CD4-positive, alpha-beta T cell (primary cell): ENCODE measurements around the gene SMC6. TPM values are rescaled to one million over a fixed set of nuclear protein-coding genes. Genes with fewer than 3 reads are reported as not detected.

Experiments
- ATAC-seq: fragments of 200-7000 bp; cut with Tn5 transposase; one replicate; pipeline ENCODE4 v1.10.0; 2022; ENCODE audit warnings: mild to moderate bottlenecking; ENCODE audit not compliant: poor library complexity
- CTCF ChIA-PET: fragments of 350-600 bp; sonication (Branson Sonifier 250); formaldehyde crosslinking; loops from one replicate; lab custom pipeline; 2021; ENCODE audit warnings: antibody characterized with exemption, inconsistent platforms; lab: Charles Lee
- POLR2A ChIA-PET: fragments of 350-600 bp; sonication (Branson Sonifier 250); formaldehyde crosslinking; loops from one replicate; lab custom pipeline; 2021; ENCODE audit warnings: antibody characterized with exemption, inconsistent platforms; lab: Charles Lee
- DNase-seq, 14 experiments: peaks; one replicate each; pipeline ENCODE4 v3.0.0-alpha.2; 2013 to 2020; ENCODE audit warnings: mixed read lengths in 2 of 14
- H3K27ac ChIP-seq, 2 donors: one replicate each; pipeline versions ENCODE4 v1.5.1 to v1.7.0; 2013; ENCODE audit warnings: low read length in 2 of 2, low read depth in 1 of 2, mild to moderate bottlenecking in 1 of 2
- H3K27me3 ChIP-seq, 2 experiments: 1 replicate in 1 of 2; 2 replicates in 1 of 2; pipeline versions ENCODE4 v1.6.1 to v1.7.0; 2013; ENCODE audit warnings: low read length in 2 of 2, control low read depth in 1 of 2, mild to moderate bottlenecking in 1 of 2, moderate library complexity in 1 of 2; ENCODE audit not compliant: insufficient read depth in 2 of 2, control insufficient read depth in 1 of 2
- H3K36me3 ChIP-seq: one replicate; pipeline ENCODE4 v1.6.1; 2013; ENCODE audit warnings: low read length, control low read depth; ENCODE audit not compliant: insufficient read depth
- H3K4me1 ChIP-seq: one replicate; pipeline ENCODE4 v1.6.1; 2013; ENCODE audit warnings: low read length, control low read depth; ENCODE audit not compliant: insufficient read depth
- H3K4me3 ChIP-seq: one replicate; pipeline ENCODE4 v1.5.1; 2013; ENCODE audit warnings: mild to moderate bottlenecking, low read length, moderate library complexity
- H3K9me3 ChIP-seq, 2 experiments: 1 replicate in 1 of 2; 2 replicates in 1 of 2; pipeline versions ENCODE4 v1.6.1 to v1.7.0; 2013; ENCODE audit warnings: low read length in 2 of 2, mild to moderate bottlenecking in 2 of 2, control low read depth in 1 of 2, moderate library complexity in 1 of 2; ENCODE audit not compliant: control insufficient read depth in 1 of 2, insufficient read depth in 1 of 2
- H3K27ac Mint-ChIP-seq: one replicate; pipeline ENCODE4 v1.8.0; 2020; ENCODE audit warnings: mixed read lengths
- H3K27me3 Mint-ChIP-seq: one replicate; pipeline ENCODE4 v1.8.0; 2021; ENCODE audit warnings: mixed read lengths
- H3K36me3 Mint-ChIP-seq: one replicate; pipeline ENCODE4 v1.8.0; 2021; ENCODE audit warnings: low read depth, mixed read lengths
- H3K4me1 Mint-ChIP-seq: one replicate; pipeline ENCODE4 v1.8.0; 2021; ENCODE audit warnings: low read depth, mixed read lengths
- H3K4me3 Mint-ChIP-seq: one replicate; pipeline ENCODE4 v1.8.0; 2020; ENCODE audit warnings: mild to moderate bottlenecking, mixed read lengths
- H3K9me3 Mint-ChIP-seq: one replicate; pipeline ENCODE4 v1.8.0; 2020; ENCODE audit warnings: mixed read lengths
- CTCF ChIP-seq: fragments of 200-600 bp; IDR thresholded peaks from one replicate; pipeline ENCODE4 v1.8.0; 2022; ENCODE audit warnings: antibody characterized with exemption, mild to moderate bottlenecking
- intact Hi-C, 2 experiments: fragments of 100-400 bp; cut with DNase I in 1 of 2; cut with micrococcal nuclease in 1 of 2; formaldehyde crosslinking; loops; one replicate each; pipeline versions ENCODE4 v1.15.1 to v1.9.0; 2023 to 2025; cut with DNase I, micrococcal nuclease
- total RNA-seq, 174 experiments: library from RNA in 2 of 174; stranded (reverse) in 2 of 174; gene quantifications; one replicate each; pipeline ENCODE4 v1.2.3 and lab custom pipeline; 2021 to 2026

The SMC6 gene
- total RNA-seq, 2 experiments from 2014 or later: 7.1 to 7.8 TPM

- Histone ChIP-seq H3K27ac (no peak overlapping the region), H3K27me3 (peaks cover 3 to 12% of the 10 kb centered on the region in 2 experiments), H3K9me3 (no peaks in the 10 kb centered on the region), H3K36me3 (no peaks in the 10 kb centered on the region), H3K4me3 (no peak overlapping the region), H3K4me1 (no peaks in the 10 kb centered on the region)
- no peaks in the 10 kb centered on the region for H3K36me3 Mint-ChIP-seq
- H3K4me3 Mint-ChIP-seq: no peak overlapping the region
- ATAC-seq: no peak
- H3K27me3 Mint-ChIP-seq: peaks cover 27% of the 10 kb centered on the region
- no peak for DNase-seq
- H3K4me1 Mint-ChIP-seq: no peaks in the 10 kb centered on the region
- TF ChIP-seq CTCF: no peak
- ChIA-PET CTCF (no interaction called here), POLR2A (no interaction called here)
- intact Hi-C loops: no loop called here
- H3K27ac Mint-ChIP-seq: no peak overlapping the region
- H3K9me3 Mint-ChIP-seq: no peaks in the 10 kb centered on the region
These were observed 46.6 kb upstream of the SMC6 start for GRCh38 chr2:17800219-17800618.

- no peak for DNase-seq
- Mint-ChIP-seq H3K27ac (no peak overlapping the region), H3K9me3 (no peaks in the 10 kb centered on the region), H3K4me3 (no peak overlapping the region), H3K27me3 (peaks cover 25% of the 10 kb centered on the region), H3K36me3 (no peaks in the 10 kb centered on the region), H3K4me1 (no peaks in the 10 kb centered on the region)
- H3K4me1 ChIP-seq: no peaks in the 10 kb centered on the region
- ChIA-PET CTCF (no interaction called here), POLR2A (no interaction called here)
- no peak overlapping the region for H3K4me3 ChIP-seq
- intact Hi-C loops: no loop called here
- H3K27ac ChIP-seq: no peak overlapping the region
- H3K36me3 ChIP-seq: no peaks in the 10 kb centered on the region
- no peak for TF ChIP-seq CTCF
- H3K27me3 ChIP-seq: peaks cover 2 to 12% of the 10 kb centered on the region in 2 experiments
- ATAC-seq: no peak
- H3K9me3 ChIP-seq: no peaks in the 10 kb centered on the region
These were observed 45.9 kb upstream of the SMC6 start for GRCh38 chr2:17799301-17800120.

GRCh38 chr2:17798338-17798737, 44.7 kb upstream of the SMC6 start:
- intact Hi-C loops: no loop called here
- Mint-ChIP-seq H3K9me3 (no peaks in the 10 kb centered on the region), H3K27ac (no peak overlapping the region), H3K27me3 (peaks cover 31% of the 10 kb centered on the region), H3K4me3 (no peak overlapping the region), H3K4me1 (no peaks in the 10 kb centered on the region), H3K36me3 (no peaks in the 10 kb centered on the region)
- Histone ChIP-seq H3K4me1 (no peaks in the 10 kb centered on the region), H3K9me3 (no peaks in the 10 kb centered on the region), H3K27ac (no peak overlapping the region), H3K4me3 (no peak overlapping the region), H3K27me3 (peaks cover 0 to 8% of the 10 kb centered on the region in 2 experiments), H3K36me3 (no peaks in the 10 kb centered on the region)
- DNase-seq (no peak), ATAC-seq (no peak)
- CTCF ChIA-PET: no interaction called here
- POLR2A ChIA-PET: no interaction called here
- TF ChIP-seq CTCF: no peak
